ENCODE data around the gene COA7. TPM values are rescaled to one million over a fixed set of nuclear protein-coding genes. Genes with fewer than 3 reads are reported as not detected.

COA7 gene
- total RNA-seq (5.6 and 7.6 TPM in 2 replicates), polyA plus RNA-seq (10.4 and 14.2 TPM in 2 replicates)

DNA sequence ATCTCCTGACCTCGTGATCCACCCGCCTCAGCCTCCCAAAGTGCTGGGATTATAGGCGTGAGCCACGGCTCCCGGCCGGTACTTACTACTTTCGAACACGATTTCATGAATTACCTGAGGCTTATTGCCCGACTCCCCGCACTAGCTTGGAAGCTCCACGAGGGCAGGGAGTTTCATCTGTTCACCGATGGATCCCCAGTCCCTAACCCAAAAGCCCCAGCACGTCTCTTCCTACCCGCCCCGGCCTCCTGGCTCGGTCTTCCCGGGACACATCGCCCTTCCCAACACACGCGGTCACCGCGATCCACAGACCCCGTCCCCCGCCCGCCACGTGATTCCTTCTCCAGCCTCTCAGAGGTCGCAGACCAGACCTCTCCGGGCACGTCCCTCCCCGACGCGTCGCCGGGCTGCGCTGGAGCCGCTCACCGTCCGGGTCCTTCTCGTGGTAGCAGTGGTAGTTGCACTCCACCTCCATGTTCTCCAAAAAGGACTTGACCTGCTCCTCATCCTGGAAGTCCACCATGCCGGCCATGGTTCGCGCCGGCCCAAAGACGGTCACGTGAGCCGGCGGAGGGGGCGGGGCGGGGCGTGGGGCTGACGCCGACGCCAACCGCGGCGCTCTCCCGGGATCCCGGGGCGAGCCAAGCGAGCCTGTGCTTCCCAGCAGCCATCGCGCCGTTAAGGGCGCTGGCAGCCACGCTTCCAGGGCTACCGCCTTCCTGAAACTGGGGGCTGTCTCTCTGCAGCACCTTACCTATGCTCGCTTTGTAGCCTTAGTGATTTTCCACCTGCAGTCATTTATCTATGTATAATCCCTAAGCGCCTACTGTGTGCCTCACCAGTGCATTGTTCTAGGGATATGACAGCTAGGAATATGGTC, at the start of gene COA7:
Gene COA7, minus strand, starts transcription at position 553 of the 880 bp plus-strand sequence. Its CDS starts 21 bp downstream, at position 532.
- Histone ChIP-seq H3K36me3 (no peaks in the 10 kb centered on the region), H3K27me3 (no peaks in the 10 kb centered on the region), H3K27ac (peak within 1 kb of the TSS; percentile 67), H3K9me3 (ENCODE audit: low read depth) (no peaks in the 10 kb centered on the region), H3K4me3 (peak within 1 kb of the TSS; percentile 37), H3K4me1 (ENCODE audit: low read depth) (no peaks in the 10 kb centered on the region)
- DNase-seq (ENCODE audit: low read depth in 1 of 2, low spot score in 1 of 2): peak; percentile 90 to 91
- TF ChIP-seq, protein P1, sequence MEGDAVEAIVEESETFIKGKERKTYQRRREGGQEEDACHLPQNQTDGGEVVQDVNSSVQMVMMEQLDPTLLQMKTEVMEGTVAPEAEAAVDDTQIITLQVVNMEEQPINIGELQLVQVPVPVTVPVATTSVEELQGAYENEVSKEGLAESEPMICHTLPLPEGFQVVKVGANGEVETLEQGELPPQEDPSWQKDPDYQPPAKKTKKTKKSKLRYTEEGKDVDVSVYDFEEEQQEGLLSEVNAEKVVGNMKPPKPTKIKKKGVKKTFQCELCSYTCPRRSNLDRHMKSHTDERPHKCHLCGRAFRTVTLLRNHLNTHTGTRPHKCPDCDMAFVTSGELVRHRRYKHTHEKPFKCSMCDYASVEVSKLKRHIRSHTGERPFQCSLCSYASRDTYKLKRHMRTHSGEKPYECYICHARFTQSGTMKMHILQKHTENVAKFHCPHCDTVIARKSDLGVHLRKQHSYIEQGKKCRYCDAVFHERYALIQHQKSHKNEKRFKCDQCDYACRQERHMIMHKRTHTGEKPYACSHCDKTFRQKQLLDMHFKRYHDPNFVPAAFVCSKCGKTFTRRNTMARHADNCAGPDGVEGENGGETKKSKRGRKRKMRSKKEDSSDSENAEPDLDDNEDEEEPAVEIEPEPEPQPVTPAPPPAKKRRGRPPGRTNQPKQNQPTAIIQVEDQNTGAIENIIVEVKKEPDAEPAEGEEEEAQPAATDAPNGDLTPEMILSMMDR (IDR thresholded peaks at IDR 0.05; ENCODE audit: low read depth, low read length): no peak

DNA sequence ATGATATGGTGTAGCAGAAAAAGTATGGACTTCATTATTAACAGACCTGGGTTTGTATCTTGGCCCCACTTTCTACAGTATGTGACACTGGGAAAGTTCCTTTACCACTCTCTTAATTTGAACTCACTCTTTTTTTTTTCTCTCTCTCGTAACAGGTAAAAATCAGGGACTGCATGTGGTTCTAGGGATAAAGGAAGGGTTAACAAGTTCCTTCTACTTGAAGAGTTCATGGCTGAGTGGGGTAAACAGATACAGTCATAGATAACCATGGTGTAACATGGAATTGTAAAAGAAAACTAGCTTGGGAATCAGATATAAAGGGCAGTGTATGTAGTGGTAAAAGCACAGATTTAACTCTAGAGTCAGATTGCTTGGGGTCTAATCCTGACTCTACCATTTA, 49.3 kb upstream of the COA7 start:
- no peak overlapping the region for H3K27ac ChIP-seq
- peaks cover 22% of the 10 kb centered on the region for H3K4me1 ChIP-seq (ENCODE audit: low read depth)
- no peaks in the 10 kb centered on the region for H3K36me3 ChIP-seq
- TF ChIP-seq, protein P1 (IDR thresholded peaks at IDR 0.05; ENCODE audit: low read depth, low read length): no peak
- no peaks in the 10 kb centered on the region for H3K27me3 ChIP-seq
- no peak for DNase-seq (ENCODE audit: low read depth in 1 of 2, low spot score in 1 of 2)
- no peaks in the 10 kb centered on the region for H3K9me3 ChIP-seq (ENCODE audit: low read depth)
- H3K4me3 ChIP-seq: no peak overlapping the region

DNA sequence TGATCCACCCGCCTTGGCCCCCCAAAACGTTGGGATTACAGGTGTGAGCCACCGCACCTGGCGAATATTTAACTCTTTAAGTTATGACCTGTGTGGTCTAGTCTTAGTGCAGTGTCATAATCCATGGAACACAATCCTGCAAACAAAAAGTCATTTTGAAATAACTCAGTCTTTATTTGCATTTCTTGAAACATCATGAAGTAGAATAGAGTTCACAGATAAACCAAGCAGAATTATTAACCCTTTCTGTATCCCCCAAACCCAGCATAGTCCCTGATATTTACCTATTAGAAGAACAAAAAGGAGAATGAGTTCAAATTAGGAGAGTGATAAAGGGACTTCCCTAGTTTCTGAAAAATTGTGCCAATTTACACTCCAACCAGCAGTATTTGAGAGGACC, 48.0 kb upstream of the COA7 start:
- TF ChIP-seq, protein P1 (IDR thresholded peaks at IDR 0.05; ENCODE audit: low read depth, low read length): no peak
- Histone ChIP-seq H3K4me3 (no peak overlapping the region), H3K4me1 (ENCODE audit: low read depth) (peaks cover 11% of the 10 kb centered on the region), H3K27me3 (no peaks in the 10 kb centered on the region), H3K9me3 (ENCODE audit: low read depth) (no peaks in the 10 kb centered on the region), H3K27ac (no peak overlapping the region), H3K36me3 (no peaks in the 10 kb centered on the region)
- no peak for DNase-seq (ENCODE audit: low read depth in 1 of 2, low spot score in 1 of 2)

DNA sequence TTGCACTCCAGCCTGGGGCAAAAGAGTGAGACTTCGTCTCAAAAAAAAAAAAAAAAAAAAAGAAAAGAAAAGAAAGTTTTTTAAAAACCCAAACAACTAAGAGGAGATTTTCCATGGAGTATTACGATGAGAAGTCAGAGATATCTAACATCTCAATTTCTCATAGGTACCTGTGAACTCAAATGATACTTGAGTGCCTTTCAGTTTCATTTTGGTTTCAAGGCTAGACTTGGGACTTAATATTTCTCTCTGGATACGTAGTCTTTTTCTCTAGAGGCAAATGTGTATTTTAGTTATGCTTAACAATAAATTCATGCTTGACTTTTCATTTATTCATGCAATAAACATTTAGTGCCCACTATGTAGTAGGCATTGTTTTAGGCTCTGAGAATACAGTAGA, 43.1 kb upstream of the COA7 start:
- no peak overlapping the region for H3K27ac ChIP-seq
- no peak overlapping the region for H3K4me3 ChIP-seq
- no peaks in the 10 kb centered on the region for H3K27me3 ChIP-seq
- DNase-seq (ENCODE audit: low read depth in 1 of 2, low spot score in 1 of 2): no peak
- TF ChIP-seq, protein P1 (IDR thresholded peaks at IDR 0.05; ENCODE audit: low read depth, low read length): no peak
- H3K9me3 ChIP-seq (ENCODE audit: low read depth): no peaks in the 10 kb centered on the region
- H3K4me1 ChIP-seq (ENCODE audit: low read depth): peaks cover 4% of the 10 kb centered on the region
- H3K36me3 ChIP-seq: no peaks in the 10 kb centered on the region

DNA sequence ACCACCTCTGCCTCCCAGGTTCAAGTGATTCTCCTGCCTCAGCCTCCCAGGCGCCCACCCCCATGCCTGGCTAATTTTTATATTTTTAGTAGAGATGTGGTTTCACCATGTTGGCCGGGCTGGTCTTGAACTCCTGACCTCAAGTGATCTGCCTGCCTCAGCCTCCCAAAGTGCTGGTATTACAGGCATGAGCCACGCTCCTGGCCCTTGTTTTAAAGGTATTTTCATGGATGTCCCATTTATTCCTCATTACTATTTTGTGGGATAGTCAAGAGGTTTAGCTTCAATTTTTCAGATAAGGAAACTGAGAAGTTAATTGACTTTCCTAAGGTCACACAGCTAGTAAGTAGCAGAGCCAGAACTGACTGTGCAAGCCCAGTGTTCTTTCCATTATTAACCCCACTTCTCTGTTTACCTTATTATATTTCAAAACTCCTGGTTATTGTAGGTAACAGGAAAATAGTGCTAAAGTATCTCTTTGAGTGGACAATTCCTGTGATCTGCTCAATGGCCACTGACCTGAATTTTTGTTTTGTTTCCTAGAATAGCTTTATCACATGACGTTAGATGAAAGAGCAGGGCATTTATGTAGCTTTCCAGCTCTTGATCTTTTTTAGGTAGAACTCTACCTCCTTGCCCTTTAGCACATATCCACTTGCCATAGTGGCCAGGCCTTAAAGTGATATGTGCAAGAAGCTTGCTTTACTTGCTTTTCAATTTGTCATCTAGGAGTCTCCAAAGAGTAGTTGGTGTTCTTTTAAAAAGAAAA, 41.7 kb upstream of the COA7 start:
- no peak for DNase-seq (ENCODE audit: low read depth in 1 of 2, low spot score in 1 of 2)
- peak overlapping the region; percentile 3 for H3K27ac ChIP-seq
- peaks cover 4% of the 10 kb centered on the region for H3K4me1 ChIP-seq (ENCODE audit: low read depth)
- no peaks in the 10 kb centered on the region for H3K36me3 ChIP-seq
- H3K9me3 ChIP-seq (ENCODE audit: low read depth): no peaks in the 10 kb centered on the region
- H3K4me3 ChIP-seq: no peak overlapping the region
- TF ChIP-seq, protein P1 (IDR thresholded peaks at IDR 0.05; ENCODE audit: low read depth, low read length): no peak
- H3K27me3 ChIP-seq: no peaks in the 10 kb centered on the region
